ENCODE measurements around the gene CAMK2N1.

CAMK2N1 gene

DNA sequence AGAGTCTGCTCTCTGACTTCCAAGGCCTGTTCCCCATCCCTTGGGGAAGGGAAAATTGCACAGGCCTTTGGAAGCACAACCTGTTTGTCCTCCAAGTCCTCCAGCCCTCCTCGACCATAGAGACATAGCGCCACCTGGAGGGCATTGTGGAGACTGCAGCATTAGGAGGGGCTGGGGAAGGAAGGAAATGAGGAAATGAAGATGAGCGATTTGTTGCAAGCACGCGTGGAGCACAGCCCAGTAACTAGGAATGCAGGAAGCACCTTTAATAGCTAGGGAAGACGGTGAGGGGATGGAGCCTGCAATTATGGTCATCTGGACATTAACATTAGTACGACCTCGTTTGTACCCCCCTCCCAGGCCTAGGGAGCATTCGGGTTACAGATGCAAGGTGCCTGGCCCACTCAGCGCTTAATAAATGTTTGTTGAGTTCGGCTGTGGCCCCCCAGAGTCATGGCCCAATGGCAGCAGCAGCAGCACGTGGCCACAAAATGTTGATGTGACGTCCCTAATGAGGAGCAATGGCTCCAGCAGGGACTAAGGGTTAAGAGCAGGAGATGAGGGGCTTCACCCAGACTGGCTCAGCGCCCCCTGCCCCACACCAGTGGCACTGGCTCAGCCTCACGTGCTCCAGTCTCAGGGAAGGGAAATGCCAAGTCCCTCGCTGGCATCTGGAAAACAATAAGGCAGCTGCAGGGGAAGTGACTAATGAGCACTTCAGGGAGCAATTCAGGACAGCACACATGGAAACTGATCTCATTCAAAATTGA lies 8.0 kb upstream of the CAMK2N1 start:
- Histone ChIP-seq H3K27me3 (ENCODE audit: control insufficient read depth, insufficient read depth, low read length) (no peaks in the 10 kb centered on the region), H3K4me1 (no peaks in the 10 kb centered on the region), H3K4me2 (ENCODE audit: low read length) (no peak overlapping the region), H3K79me2 (no peaks in the 10 kb centered on the region), H3K9ac (no peak overlapping the region), H3K27ac (no peak overlapping the region), H2AFZ (peak overlapping the region; percentile 34), H3K4me3 (ENCODE audit: low read depth, low read length) (no peak overlapping the region), H3K9me3 (ENCODE audit: control insufficient read depth, low read length) (no peaks in the 10 kb centered on the region), H3K36me3 (ENCODE audit: control insufficient read depth, insufficient read depth, low read length) (no peaks in the 10 kb centered on the region)
- TF ChIP-seq, protein P1, sequence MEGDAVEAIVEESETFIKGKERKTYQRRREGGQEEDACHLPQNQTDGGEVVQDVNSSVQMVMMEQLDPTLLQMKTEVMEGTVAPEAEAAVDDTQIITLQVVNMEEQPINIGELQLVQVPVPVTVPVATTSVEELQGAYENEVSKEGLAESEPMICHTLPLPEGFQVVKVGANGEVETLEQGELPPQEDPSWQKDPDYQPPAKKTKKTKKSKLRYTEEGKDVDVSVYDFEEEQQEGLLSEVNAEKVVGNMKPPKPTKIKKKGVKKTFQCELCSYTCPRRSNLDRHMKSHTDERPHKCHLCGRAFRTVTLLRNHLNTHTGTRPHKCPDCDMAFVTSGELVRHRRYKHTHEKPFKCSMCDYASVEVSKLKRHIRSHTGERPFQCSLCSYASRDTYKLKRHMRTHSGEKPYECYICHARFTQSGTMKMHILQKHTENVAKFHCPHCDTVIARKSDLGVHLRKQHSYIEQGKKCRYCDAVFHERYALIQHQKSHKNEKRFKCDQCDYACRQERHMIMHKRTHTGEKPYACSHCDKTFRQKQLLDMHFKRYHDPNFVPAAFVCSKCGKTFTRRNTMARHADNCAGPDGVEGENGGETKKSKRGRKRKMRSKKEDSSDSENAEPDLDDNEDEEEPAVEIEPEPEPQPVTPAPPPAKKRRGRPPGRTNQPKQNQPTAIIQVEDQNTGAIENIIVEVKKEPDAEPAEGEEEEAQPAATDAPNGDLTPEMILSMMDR (IDR thresholded peaks at IDR 0.05): peak; percentile 94

GRCh38 chr1:20493309-20493708 lies 7.3 kb upstream of the CAMK2N1 start:
- H3K36me3 ChIP-seq (ENCODE audit: control insufficient read depth, insufficient read depth, low read length): no peaks in the 10 kb centered on the region
- no peak overlapping the region for H3K9ac ChIP-seq
- no peak overlapping the region for H3K27ac ChIP-seq
- no peaks in the 10 kb centered on the region for H3K4me1 ChIP-seq
- no peaks in the 10 kb centered on the region for H3K9me3 ChIP-seq (ENCODE audit: control insufficient read depth, low read length)
- no peaks in the 10 kb centered on the region for H3K27me3 ChIP-seq (ENCODE audit: control insufficient read depth, insufficient read depth, low read length)
- no peak overlapping the region for H2AFZ ChIP-seq
- H3K4me2 ChIP-seq (ENCODE audit: low read length): no peak overlapping the region
- H3K4me3 ChIP-seq (ENCODE audit: low read depth, low read length): no peak overlapping the region
- H3K79me2 ChIP-seq: no peaks in the 10 kb centered on the region
- TF ChIP-seq, protein P1 (IDR thresholded peaks at IDR 0.05): no peak

- H3K9ac ChIP-seq: no peak overlapping the region
- no peak overlapping the region for H3K4me2 ChIP-seq (ENCODE audit: low read length)
- H2AFZ ChIP-seq: no peak overlapping the region
- H3K79me2 ChIP-seq: no peaks in the 10 kb centered on the region
- TF ChIP-seq, protein P1 (IDR thresholded peaks at IDR 0.05): no peak
- no peaks in the 10 kb centered on the region for H3K27me3 ChIP-seq (ENCODE audit: control insufficient read depth, insufficient read depth, low read length)
- H3K4me3 ChIP-seq (ENCODE audit: low read depth, low read length): no peak overlapping the region
- H3K9me3 ChIP-seq (ENCODE audit: control insufficient read depth, low read length): no peaks in the 10 kb centered on the region
- H3K27ac ChIP-seq: no peak overlapping the region
- H3K36me3 ChIP-seq (ENCODE audit: control insufficient read depth, insufficient read depth, low read length): no peaks in the 10 kb centered on the region
- H3K4me1 ChIP-seq: no peaks in the 10 kb centered on the region
Observed at GRCh38 chr1:20492751-20493150, 6.7 kb upstream of the CAMK2N1 start.

GRCh38 chr1:20491866-20492265 lies 5.9 kb upstream of the CAMK2N1 start:
- H3K9ac ChIP-seq: no peak overlapping the region
- no peak overlapping the region for H3K4me3 ChIP-seq (ENCODE audit: low read depth, low read length)
- no peaks in the 10 kb centered on the region for H3K27me3 ChIP-seq (ENCODE audit: control insufficient read depth, insufficient read depth, low read length)
- TF ChIP-seq, protein P1 (IDR thresholded peaks at IDR 0.05): no peak
- H3K9me3 ChIP-seq (ENCODE audit: control insufficient read depth, low read length): no peaks in the 10 kb centered on the region
- no peak overlapping the region for H3K27ac ChIP-seq
- H3K36me3 ChIP-seq (ENCODE audit: control insufficient read depth, insufficient read depth, low read length): no peaks in the 10 kb centered on the region
- no peak overlapping the region for H2AFZ ChIP-seq
- no peaks in the 10 kb centered on the region for H3K4me1 ChIP-seq
- H3K79me2 ChIP-seq: no peaks in the 10 kb centered on the region
- H3K4me2 ChIP-seq (ENCODE audit: low read length): no peak overlapping the region

DNA sequence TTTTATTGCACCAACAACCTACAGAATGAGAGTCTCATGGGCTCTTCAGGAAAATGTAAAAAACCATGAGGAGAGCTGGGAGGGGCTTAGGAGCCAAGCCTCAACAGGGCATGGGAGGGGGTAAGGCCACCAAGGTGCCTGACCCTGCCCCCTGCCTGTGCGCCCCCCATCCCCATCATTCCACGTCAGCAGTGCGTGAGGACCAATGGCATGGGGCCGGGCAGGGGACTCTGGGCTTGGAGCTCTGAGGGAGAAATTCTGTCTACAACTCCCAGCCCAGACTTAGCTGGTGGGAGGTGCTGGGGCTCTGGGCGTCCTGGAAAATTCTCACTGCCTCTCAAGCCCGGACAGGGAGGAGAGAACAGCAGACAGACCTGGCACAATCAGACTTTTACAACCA lies 5.2 kb upstream of the CAMK2N1 start:
- H3K4me3 ChIP-seq (ENCODE audit: low read depth, low read length): no peak overlapping the region
- no peaks in the 10 kb centered on the region for H3K79me2 ChIP-seq
- no peaks in the 10 kb centered on the region for H3K27me3 ChIP-seq (ENCODE audit: control insufficient read depth, insufficient read depth, low read length)
- no peak overlapping the region for H3K27ac ChIP-seq
- no peak overlapping the region for H3K9ac ChIP-seq
- no peak overlapping the region for H3K4me2 ChIP-seq (ENCODE audit: low read length)
- H2AFZ ChIP-seq: no peak overlapping the region
- TF ChIP-seq, protein P1 (IDR thresholded peaks at IDR 0.05): no peak
- H3K9me3 ChIP-seq (ENCODE audit: control insufficient read depth, low read length): no peaks in the 10 kb centered on the region
- no peaks in the 10 kb centered on the region for H3K4me1 ChIP-seq
- no peaks in the 10 kb centered on the region for H3K36me3 ChIP-seq (ENCODE audit: control insufficient read depth, insufficient read depth, low read length)
